SU-DHL-6 (cell line): ENCODE data around the gene STIP1.
A peak's percentile ranks its signal among the peaks of the same experiment; 100 is the strongest.

ENCODE experiments used
- H2AFZ ChIP-seq: fragments of 200-600 bp; sonication (generic); 2 replicates; pipeline ENCODE4 v1.6.1; 2014; ENCODE audit warnings: low read depth, mild to moderate bottlenecking, moderate library complexity, mixed read lengths, antibody characterized with exemption, low read length; ENCODE audit not compliant: severe bottlenecking
- H3F3A ChIP-seq: fragments of 200-600 bp; shearing (Covaris generic); 2 replicates; pipeline ENCODE4 v1.6.0; 2016; ENCODE audit warnings: antibody characterized with exemption, mild to moderate bottlenecking; ENCODE audit not compliant: insufficient read depth
- H3K27ac ChIP-seq: fragments of 200-600 bp; sonication (generic); 2 replicates; pipeline ENCODE4 v1.5.1; 2016; ENCODE audit warnings: low read depth, mild to moderate bottlenecking, low read length, moderate library complexity, mixed read lengths
- H3K27me3 ChIP-seq: fragments of 200-600 bp; sonication (generic), shearing (Covaris generic); 2 replicates; pipeline ENCODE4 v1.6.0; 2014; ENCODE audit warnings: mild to moderate bottlenecking, low read length
- H3K36me3 ChIP-seq: fragments of 200-600 bp; sonication (generic); 2 replicates; pipeline ENCODE4 v1.6.1; 2014; ENCODE audit warnings: mild to moderate bottlenecking, low read length, mixed read lengths
- H3K4me2 ChIP-seq: fragments of 300-600, 200-600 bp; shearing (Covaris generic), sonication (generic); 2 replicates; pipeline ENCODE4 v1.6.0; 2014; ENCODE audit warnings: low read length, low read depth, mild to moderate bottlenecking; ENCODE audit not compliant: poor library complexity, severe bottlenecking
- H3K4me3 ChIP-seq: fragments of 200-600 bp; sonication (generic); 2 replicates; pipeline ENCODE4 v1.5.1; 2014; ENCODE audit warnings: antibody characterized with exemption, low read length, mild to moderate bottlenecking, mixed read lengths; ENCODE audit not compliant: insufficient read depth, poor library complexity, severe bottlenecking
- H3K79me2 ChIP-seq: fragments of 200-600 bp; sonication (generic); 2 replicates; pipeline ENCODE4 v1.6.1; 2014; ENCODE audit warnings: mild to moderate bottlenecking, low read length, moderate library complexity; ENCODE audit not compliant: insufficient read depth
- H3K9ac ChIP-seq: fragments of 200-600 bp; sonication (generic); 2 replicates; pipeline ENCODE4 v1.7.0; 2014; ENCODE audit warnings: mild to moderate bottlenecking, low read length
- H3K9me2 ChIP-seq: fragments of 200-600 bp; sonication (generic); replicated peaks from 2 replicates; pipeline ENCODE4 v1.6.1; 2014; ENCODE audit warnings: low read length; ENCODE audit not compliant: insufficient read depth
- H3K9me3 ChIP-seq: fragments of 200-600 bp; sonication (generic); 2 replicates; pipeline ENCODE4 v1.6.1; 2014; ENCODE audit warnings: low read length, mixed read lengths; ENCODE audit not compliant: insufficient read depth
- H4K20me1 ChIP-seq: fragments of 200-600 bp; sonication (generic); 2 replicates; pipeline ENCODE4 v1.6.1; 2014; ENCODE audit warnings: low read depth, mild to moderate bottlenecking, antibody characterized with exemption, low read length, moderate library complexity, mixed read lengths
- EZH2phosphoT487 ChIP-seq: fragments of 200-600 bp; sonication (generic), shearing (Covaris generic); conservative IDR thresholded peaks from 2 replicates; pipeline ENCODE4 v1.6.1; 2018; ENCODE audit warnings: mild to moderate bottlenecking, antibody characterized with exemption, low read length, moderate library complexity, mixed read lengths
- TF ChIP-seq, protein P1 (sequence below): fragments of 200-600 bp; sonication (generic); IDR thresholded peaks from one replicate; pipeline ENCODE4 v1.5.1; 2017; ENCODE audit warnings: antibody characterized with exemption, mild to moderate bottlenecking, low read length, moderate library complexity; ENCODE audit not compliant: insufficient read depth, poor library complexity, severe bottlenecking

STIP1 gene

DNA sequence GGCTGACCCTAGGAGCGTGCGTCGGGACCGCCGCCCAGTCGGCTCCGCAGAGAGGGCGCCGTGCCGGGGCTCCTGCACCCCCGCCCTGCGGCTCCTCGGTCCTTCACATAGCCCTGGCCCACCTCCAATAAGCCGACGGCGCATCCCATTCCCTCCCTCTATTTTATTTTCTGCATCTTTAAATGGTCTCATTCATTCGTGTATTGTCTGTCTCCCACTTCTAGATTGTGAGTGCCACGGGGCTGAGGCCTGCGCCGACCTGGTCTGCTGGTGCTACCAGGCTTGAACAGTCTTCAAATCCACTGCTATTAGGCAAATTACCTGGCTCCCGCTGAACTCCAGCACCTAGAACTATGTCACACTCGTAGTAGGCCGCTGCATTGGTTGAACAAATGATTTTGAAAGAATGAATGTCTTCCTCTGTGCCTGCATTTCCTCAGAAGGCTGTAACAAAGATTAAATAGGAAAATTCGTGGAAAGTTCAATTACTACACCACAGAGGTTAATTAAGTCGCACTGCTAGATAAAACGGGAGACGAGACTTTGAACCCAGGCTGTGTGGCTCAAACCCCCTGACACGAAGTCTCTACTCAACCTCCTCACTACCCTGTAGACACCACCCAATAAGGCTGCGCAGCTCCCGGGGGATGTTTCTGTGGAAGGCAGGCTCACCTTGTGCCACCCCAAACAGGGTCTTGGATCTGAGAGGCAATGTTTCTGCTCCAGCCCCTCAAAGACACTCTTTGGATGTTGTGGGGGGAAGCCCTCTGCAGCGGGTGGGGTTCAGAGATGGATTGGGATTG lies 62.0 kb downstream of the STIP1 start:
- peak overlapping the region; percentile 59; the same call in 1 of the 2 replicates for H3K9ac ChIP-seq
- no peaks in the 10 kb centered on the region for H3K36me3 ChIP-seq
- no peaks in the 10 kb centered on the region for H4K20me1 ChIP-seq
- H3F3A ChIP-seq, result peaks cover 40% of the 10 kb centered on the region
- peaks cover 24% of the 10 kb centered on the region for H3K79me2 ChIP-seq
- peak overlapping the region; percentile 51 for H3K4me3 ChIP-seq
- H3K27me3 ChIP-seq, result no peaks in the 10 kb centered on the region
- TF ChIP-seq, protein P1, sequence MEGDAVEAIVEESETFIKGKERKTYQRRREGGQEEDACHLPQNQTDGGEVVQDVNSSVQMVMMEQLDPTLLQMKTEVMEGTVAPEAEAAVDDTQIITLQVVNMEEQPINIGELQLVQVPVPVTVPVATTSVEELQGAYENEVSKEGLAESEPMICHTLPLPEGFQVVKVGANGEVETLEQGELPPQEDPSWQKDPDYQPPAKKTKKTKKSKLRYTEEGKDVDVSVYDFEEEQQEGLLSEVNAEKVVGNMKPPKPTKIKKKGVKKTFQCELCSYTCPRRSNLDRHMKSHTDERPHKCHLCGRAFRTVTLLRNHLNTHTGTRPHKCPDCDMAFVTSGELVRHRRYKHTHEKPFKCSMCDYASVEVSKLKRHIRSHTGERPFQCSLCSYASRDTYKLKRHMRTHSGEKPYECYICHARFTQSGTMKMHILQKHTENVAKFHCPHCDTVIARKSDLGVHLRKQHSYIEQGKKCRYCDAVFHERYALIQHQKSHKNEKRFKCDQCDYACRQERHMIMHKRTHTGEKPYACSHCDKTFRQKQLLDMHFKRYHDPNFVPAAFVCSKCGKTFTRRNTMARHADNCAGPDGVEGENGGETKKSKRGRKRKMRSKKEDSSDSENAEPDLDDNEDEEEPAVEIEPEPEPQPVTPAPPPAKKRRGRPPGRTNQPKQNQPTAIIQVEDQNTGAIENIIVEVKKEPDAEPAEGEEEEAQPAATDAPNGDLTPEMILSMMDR, result no peak
- no peak for TF ChIP-seq EZH2phosphoT487
- peak overlapping the region; percentile 71 for H3K4me2 ChIP-seq
- no peak overlapping the region for H3K27ac ChIP-seq
- H3K9me3 ChIP-seq, result no peaks in the 10 kb centered on the region
- H2AFZ ChIP-seq, result peak overlapping the region; percentile 88
- H3K9me2 ChIP-seq, result no peaks in the 10 kb centered on the region

DNA sequence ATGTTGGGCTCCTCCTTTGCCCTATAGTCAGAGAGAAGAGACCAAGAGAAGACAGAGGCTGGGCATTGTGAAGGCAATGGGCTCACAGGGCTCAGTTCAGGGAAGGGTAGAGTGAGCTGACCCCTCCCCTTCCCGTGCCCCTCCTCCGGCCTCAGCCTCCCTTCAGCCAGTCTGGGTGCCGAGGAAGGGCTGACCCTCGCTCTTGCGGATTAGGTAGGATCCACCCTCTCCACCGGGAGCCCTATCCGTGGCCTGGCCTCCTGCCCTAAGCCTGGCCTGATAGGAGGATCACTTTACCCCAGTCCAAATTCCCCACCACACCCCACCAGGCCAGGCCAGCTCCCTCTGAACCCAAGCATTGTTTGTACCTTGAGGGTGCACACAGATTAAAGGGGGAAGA lies 62.6 kb downstream of the STIP1 start:
- H3K9ac ChIP-seq, result no peak overlapping the region
- peaks cover 36% of the 10 kb centered on the region for H3F3A ChIP-seq
- no peak for TF ChIP-seq EZH2phosphoT487
- TF ChIP-seq, protein P1, result no peak
- no peak overlapping the region for H2AFZ ChIP-seq
- no peaks in the 10 kb centered on the region for H3K9me3 ChIP-seq
- no peaks in the 10 kb centered on the region for H4K20me1 ChIP-seq
- H3K27me3 ChIP-seq, result no peaks in the 10 kb centered on the region
- H3K9me2 ChIP-seq, result no peaks in the 10 kb centered on the region
- H3K79me2 ChIP-seq, result peaks cover 24% of the 10 kb centered on the region
- H3K36me3 ChIP-seq, result no peaks in the 10 kb centered on the region
- H3K4me2 ChIP-seq, result no peak overlapping the region
- H3K4me3 ChIP-seq, result no peak overlapping the region
- no peak overlapping the region for H3K27ac ChIP-seq

DNA sequence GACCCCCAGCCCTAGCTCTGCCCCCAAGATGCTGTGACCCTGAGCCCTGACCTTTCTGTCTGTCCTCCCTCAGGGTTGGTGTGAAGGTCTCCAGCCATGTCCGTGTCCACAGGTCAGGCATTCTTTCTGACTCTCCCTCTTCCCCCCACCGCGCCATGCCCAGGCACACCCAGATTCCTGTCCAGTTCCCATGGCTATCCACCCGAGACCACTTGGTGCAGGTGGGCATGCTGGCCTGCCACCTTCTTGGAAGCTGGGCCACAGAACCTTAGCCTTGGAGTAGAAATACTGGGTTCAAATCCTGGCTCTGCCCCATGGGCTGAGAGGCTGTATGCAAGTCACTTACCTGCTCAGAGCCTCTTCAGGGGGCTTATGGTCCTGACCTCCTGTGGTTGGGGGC lies 63.1 kb downstream of the STIP1 start:
- Histone ChIP-seq H3F3A (peaks cover 31% of the 10 kb centered on the region), H3K27me3 (no peaks in the 10 kb centered on the region), H3K27ac (no peak overlapping the region), H3K36me3 (no peaks in the 10 kb centered on the region), H3K79me2 (peaks cover 24% of the 10 kb centered on the region), H3K9me3 (no peaks in the 10 kb centered on the region), H4K20me1 (no peaks in the 10 kb centered on the region), H3K4me3 (no peak overlapping the region), H2AFZ (no peak overlapping the region), H3K9ac (no peak overlapping the region), H3K9me2 (no peaks in the 10 kb centered on the region), H3K4me2 (no peak overlapping the region)
- TF ChIP-seq, protein P1, result no peak
- TF ChIP-seq EZH2phosphoT487, result no peak
